ENCODE measurements around the gene DPP8.

The DPP8 gene

DNA sequence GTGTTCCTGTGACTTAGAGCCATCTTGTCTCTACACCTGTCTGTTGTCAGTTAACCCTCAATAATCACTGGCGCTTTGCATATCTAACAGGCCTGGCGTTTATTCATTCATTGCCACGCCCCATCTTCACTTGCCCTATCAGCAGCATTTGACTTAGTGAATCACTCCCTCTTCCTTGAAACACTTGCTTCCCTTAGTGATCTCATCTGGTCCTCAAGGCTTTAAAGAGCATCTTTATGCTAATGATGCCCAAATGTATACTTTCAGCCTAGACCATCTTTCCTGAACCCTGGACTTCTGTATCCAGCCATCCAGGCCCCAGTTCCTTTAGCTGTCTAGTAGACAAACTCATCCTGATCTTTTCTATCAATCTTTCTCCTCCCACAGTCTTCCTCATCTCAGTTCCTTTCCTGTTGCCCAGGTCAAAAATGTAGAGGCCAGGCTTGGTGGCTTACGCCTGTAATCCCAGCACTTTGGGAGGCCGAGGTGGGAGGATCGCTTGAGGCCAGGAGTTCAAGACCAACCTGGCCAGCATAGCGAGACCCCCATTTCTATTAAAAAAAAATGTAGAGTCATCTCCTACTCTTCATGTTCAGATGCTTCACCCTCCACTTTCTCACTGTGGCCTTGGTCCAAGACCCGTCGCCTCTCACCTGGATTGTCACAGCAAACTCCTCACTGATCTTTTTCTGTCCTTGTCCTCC is 93.4 kb downstream of the DPP8 start:
- no peak for DNase-seq

DNA sequence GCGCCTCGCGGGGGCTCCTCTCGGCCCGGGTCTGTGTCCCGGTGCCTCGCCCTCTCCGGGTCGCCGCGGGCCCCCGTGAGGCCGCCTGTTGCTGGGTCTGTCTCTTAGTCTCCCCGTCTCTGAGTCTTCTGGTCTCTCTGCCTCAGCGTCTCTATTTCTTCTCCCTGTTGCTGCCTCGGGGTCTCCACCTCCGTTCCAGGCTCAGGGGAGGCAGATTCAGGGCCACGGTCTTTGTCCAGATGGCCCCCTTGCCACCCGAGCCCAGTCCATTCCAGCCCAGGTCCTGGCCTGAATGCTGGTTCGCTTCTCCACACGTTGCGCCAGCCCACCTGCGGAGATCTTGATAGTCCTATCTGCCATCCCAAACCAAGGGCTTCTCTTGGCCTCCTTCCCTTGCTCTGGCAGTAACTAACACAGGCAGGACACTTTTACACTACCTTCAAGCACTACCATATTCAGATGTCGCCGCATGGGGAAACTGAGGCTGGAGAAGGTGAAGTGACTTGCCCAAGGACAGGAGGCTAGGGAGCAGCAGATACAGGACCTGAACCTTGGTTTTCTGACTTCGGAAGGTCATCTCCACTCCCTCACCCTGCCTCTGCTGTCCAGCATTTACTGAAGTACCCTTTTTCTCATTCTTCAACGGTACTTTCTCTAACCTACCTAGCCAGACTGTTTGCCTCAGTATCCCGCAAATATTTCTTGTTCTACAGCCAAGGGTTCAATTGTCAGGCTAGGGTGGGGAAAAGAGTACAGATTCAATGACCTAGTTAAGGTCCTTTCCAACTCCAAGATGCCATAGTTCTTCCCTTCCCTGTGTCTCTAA is 94.1 kb downstream of the DPP8 start:
- no peak for DNase-seq

DNA sequence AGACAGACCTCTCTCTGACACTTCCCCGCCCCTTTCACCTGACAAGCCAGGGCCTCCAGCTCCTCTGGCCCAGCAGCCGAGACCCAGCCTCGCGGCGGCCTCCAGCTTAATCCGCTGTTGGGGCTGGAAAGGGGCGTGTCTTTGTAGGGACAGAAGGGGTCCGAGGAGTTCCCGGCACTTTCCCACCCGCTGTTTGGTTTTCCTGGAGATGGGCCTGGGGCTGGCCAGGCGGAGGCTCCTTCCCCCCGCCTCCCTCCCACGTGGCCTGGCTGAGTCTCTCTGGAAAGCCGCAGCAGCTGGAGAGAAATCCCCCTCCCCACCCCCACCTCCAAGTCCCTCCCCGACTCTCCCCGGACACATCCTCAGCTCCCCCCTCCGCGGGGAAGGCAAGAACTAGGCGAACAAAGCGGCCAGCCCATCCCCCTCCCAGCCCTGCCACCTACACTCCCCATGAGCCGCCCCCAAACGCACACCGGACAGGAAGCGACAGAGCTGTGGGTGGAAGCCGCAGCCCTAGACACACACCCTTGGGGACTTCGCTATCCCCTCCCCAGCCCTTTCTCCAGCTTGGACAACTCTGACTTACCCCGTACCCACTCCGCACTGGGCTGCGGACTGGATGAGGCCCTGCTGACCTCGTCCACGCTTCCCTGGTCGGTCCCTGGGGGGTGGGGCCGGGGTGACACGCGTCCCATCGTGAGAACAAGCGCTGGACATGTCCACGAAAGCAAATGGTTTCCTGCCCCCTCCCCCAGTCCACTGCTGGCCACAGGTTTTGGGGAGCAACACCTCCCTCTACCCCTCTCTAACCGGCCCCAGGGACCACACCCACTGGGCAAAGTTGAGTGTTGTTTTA is 95.9 kb downstream of the DPP8 start:
- no peak for DNase-seq

DNA sequence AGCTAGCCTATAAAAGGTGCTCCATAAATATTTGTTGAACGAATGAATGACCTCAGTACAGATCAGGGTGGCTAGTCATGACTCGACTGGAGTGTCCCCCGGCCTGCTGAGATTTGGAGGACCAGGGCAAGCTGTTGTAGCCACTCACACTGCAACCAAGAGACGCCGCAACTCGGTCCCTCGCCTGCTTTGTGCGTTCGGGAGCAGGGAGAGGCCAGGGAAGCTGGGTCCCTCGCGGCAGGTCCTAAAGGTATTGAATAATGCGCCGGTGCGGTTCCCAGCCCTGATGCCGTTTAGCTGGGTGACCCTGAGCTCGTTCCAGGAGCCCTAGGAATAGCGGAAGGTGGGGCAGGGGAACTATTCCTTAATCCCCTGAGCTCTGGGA is 96.5 kb downstream of the DPP8 start:
- DNase-seq = no peak

DNA sequence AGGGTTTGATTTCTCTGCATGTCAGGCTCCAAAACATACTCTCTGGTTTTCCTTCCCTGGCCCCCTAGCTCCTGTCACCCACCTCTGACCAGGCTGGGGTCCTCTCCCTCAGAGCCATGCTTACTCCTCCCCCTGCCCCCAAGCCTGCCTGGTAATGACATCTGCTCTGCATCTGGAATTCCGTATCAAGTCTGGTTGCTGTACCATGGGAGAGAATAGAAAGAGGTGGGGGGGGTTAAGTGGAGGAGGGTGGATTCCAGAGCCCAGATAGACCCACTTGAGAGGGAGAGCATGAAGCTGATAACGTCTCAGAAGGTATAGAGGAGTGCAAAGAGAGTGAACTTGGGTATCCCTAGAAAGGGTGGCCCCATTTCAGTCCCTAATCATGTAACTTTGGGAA is 98.9 kb downstream of the DPP8 start:
- no peak for DNase-seq

DNA sequence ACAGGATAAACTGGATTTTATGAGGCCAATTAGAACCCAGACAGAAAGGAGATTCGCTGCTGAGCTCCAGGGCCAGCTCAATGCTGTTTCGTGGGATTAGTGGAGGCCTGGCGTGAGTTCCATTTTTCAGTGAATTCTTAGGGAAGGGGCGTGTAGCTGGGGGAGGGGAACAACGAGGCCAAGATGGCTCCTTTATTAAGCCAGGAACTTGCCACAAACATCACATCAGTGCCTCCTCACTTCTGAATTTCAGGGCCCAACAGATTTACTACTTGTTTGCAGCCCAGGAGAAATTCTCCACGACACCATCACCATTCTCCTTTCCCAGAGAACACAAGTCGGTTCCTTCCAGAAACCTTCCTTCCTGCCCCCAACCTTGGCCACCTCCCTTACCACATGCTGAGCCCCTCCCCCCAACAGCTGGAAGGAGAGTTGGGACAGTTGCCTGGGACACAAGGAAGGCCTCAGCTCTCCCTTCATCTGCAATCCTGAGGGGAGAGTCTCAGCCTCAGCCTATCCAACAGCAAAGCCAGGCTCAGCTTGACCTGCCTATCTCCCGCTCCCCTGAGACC is 100.6 kb downstream of the DPP8 start:
- DNase-seq = no peak

DNA sequence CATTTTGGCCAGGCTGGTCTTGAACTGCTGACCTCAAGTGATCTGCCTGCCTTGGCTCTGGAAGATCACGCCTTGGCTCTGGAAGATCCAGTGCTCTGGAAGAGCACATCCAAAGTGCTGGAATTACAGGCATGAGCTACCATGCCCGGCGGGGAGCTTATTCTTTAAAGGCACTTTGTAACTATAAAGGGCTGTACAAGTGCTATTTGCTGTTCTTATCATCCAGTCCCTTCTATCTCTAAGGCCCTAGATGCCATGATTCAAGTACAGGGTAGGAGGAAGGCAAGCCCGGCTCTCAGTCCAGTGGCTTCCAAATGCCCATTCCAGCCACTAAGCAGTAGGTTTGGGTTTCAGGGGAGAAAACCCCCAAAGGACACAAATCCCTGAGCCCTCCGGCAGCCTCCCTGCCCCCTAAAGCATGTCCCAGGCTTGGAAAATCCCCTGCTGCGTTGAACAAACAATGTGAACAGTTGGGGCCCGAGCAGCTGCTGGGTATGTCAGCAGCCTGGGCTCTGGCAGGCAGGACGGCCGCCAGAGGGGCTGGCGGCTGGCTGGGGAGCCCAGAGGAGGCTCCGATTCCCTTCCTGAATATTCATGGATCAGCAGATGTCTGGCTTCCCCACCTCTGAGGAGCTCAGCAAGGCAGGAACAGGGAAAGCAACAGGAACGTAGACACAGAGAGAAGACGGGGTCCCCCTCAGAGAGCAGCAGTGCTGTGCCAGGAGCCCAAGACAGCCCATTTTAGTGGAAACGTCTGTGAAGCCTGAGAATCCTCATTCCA is 102.5 kb downstream of the DPP8 start:
- DNase-seq = no peak

DNA sequence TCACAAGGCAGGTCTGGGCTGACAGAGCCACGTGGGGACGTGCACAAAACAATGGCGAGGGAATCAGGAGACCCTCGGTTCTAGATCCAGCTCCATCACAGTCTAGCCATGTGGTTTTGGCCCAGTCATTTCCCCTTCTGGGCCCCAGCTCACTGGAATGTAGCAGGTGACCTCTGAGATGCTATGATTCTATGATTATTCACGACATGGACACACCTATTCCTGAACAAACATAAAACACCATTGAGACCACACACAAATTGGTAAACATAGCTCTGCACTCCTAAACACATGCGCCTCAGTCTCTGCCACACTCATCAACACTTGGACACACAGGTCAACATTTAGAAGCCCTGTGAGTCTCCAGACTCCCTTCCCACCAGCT is 103.7 kb downstream of the DPP8 start:
- no peak for DNase-seq

DNA sequence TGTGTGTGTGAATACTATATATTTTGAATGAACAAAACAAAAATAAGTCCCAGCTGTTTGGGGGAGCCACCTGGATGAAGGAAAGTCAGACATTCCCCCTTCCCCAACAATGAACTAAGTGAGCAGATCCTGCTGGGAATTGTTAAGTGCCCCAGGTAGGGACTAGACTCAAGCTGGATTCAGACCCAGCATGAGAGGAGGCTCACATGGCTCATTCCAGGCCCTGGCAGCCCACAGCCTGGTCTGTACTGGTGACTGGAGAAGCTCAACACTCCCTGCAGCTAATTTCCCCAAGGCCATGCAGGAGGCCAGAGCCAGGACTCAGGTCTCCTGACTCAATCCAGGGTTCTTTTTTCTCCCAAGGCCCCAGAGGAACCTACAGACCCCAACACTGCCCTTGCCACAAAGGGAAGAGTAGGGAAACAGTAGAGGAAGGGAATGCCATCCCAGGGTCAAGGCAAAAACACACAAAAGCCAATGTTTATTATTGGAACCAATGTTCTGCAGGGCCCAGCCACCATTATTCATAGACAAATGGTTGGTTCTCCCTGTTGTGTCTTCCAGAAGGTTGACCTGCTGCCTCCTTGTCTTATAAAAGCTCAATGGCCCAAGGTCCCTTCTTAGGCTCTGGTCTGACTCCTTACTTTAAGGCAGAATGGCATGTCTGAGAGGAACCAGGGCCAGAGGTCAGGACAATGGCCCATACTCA is 104.3 kb downstream of the DPP8 start:
- DNase-seq = no peak

DNA sequence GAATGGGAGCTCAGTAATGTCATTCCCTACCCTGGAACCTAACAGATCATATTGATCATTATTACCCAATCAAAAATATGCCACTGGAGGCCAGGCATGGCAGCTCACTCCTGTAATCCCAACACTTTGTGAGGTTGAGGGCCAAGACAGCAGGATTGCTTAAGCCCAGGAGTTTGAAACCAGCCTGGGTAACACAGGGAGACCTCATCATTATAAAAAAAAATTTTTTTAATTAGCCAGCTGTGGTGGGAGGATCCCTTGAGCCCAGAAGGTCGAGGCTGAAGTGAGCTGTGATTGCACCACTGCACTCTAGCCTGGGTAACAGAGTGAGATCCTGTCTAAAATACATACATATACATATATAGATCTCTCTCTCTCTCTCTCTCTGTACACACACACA is 104.9 kb downstream of the DPP8 start:
- DNase-seq = no peak

DNA sequence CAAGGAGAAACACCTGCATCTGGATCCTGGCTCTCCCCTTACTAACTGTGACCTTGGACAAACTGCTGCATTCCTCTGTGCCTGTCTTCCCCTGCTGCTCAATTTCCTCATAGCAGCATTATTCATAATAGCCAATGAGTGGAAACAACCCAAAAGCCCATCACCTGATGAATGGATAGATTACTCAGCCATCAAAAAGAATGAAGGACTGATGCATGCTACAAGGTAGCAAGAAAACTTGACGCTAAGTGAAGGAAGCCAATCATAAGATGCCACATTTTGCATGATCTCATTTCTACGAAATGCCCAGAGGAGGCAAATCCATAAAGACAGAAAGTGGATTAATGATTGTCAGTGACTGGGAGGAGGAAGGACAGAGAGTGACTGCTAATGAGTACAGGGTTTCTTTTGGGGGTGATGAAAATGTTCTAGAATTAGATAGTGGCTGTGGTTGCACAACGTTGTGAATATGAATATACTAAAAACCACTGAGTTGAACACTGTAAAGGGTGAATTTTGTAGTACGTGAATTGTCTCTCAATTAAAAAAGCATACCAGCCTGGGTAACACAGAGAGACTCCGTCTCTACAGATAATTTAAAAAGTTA is 105.9 kb downstream of the DPP8 start:
- DNase-seq = no peak

DNA sequence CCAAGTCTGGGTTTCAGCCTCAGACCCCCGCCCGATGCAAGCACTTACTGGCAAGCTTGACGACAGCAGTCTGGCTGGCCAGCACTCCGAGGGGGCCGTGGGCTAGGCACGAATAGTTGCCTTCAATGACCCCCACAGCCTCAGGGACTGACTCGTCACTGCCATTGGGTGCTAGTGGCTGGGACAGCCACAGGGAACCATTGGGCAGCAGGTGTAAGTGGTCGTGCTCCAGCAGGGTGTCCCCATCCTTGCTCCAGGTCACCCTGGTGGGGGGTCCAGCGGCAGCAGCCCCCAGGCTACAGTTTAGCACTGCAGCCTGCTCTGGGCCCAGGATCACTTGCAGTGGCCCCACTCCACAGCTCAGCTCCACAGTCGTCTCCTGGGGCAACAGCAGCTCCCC is 106.5 kb downstream of the DPP8 start:
- DNase-seq = no peak

DNA sequence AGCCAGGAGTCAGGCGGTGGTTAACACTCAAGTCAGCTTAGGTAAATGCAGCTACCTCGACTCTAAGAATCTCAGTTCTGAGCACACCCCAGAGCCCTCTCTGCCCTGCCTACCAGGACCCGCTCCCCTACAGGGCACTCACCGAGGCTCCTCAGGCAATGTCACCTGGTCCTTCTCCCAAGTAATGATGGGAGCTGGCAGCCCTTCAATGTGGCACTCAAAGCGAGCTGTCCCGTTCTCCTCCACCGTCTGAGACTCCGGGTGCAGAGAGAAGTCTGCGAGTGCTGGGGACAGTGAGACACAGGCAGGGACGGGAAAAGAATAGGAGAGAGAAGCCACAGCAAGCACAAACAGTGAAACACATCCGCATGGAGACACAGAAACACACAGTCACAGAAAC is 107.5 kb downstream of the DPP8 start:
- no peak for DNase-seq

DNA sequence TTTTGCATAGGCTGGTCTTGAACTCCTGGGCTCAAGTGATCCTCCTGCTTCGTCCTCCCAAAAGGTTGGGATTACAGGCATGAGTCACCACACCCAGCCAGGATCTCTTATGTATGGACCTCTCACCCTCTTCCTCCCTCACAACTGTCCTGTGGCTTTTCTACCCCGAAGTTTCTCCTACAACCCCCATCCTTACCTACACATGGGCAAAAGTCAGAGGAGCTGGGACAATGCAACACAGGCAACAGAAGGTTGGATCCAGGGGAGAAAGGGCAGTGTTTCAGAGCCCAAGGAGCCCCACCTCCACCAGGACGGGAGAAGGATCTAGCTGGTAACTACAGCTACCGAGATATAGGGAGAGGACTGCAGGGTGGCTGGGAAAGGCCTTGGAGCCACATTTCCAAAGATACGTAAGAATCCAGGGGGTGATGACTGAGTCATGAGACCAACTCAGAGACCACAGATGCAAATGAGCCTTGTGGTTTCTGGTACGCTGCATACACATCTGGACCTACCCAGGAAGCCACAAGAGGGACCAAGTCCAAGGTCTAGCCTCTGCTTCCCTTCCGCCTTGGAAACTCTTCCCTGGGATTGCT is 108.4 kb downstream of the DPP8 start:
- no peak for DNase-seq

DNA sequence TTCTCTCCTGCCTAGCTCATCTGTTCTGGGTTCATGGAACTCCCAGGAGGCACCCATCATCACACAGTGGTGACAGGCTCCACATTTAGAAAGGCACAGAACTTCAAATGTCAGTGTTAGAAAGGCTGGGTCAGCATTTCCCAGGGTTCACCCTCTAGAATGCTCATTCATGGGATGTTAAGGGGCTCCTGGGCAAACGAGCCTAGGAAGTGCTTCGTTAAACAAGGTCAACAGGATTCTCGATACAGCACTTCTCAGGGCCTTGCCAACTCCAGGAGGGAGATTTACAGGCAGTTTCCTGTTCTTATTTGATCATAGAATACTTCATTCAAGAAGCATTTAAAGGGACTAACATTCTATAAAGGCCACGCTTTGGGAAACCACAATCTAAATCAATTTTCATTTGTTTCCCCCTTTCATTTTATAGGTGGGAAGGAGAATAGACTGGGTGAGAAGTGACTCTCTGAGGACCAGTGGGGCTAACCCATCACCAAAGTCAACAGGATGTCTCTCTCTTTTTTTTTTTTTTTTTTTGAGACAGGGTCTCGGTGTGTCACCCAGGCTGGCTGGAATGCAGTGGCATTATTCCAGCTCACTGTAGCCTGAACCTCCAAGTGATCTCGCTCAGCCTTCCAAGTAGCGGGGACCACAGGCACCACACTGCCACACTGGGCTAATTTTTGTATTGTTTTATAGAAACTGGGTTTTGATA is 109.0 kb downstream of the DPP8 start:
- DNase-seq = no peak

DNA sequence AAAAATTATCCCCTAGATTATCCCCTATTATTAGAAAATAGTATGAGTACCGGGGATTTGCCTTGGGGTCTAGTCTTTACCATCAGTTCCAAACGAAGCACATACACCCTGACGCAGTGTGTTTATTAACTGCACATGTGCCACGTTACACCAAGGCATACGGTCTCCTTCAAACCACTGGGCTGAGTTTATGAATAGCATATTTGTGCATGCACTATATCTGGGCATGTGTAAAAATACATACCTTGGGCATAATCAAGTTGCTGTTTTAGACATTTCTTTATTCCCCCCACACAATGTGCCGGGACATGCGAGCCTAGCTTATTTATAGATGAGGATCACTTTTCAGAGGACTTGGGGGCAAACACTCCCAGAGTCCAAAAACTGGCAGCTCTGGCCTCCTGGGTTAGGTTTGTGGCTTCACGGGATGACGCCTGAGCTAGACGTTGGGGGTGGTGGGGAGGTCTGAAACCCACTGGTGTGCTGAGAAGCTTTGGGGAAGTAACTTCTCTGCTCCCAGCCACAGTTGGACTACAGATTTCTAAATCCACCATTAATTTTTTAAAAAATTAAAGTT is 111.0 kb downstream of the DPP8 start:
- no peak for DNase-seq

DNA sequence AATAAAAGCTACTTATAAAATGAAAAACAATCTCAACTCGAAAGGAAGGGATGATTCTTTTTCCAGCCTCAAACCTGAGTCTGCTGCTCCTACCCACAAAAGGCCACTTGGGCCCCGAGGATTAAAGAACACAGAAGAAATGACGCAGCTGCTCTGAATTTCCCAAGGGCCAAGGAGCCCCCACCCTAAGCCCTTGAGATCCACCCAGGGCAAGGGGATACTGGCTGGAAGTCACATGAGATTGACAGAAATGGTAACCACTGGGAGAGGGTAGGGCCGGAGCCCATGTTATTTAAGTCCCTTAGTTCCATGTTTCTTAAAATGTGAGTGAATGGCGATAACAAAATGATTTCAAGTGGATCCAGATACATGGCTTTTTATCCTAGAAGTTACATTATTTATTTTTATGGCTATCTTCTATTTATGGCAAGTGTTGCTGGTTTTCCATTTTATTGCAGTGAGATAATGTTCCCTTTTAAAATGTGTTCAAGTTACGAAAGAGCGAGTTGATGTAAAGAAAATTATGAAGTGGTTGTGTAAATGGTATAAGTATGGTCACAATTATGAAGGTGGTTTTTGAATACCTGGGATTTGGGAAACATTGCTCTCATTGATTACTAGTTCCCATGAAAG is 111.6 kb downstream of the DPP8 start:
- DNase-seq = no peak

DNA sequence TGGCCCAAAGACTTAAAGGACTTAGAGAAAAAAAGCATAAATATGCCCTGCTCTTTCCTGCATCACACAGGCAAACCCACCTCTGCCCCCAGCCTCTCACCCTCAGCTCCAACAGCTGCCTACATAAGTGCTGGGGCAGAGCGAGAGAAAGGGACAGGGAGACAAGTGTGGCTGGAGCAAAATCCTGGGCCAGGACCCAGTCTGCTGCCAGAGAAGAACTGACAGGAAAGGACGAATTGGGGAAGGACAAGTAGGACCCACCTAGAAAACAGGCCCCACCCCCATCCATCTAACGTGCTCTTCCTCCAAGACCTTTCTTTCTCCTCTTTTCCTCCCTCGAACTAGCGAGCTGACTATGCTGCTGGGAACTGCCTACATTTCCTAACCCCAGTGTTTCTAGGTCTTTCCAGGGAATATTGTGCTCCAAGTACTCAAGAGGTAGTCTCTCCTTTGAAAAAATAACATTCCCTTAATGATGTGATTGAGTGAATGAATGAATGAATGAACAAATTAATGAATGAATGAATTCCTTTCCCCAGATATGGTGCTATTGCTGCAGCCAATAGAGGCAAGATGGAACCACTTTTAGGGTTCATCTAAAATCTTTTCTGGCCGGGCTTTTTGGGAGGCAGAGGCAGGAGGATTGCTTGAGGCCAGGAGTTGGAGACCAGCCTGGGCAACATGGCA is 113.2 kb downstream of the DPP8 start:
- DNase-seq = no peak

DNA sequence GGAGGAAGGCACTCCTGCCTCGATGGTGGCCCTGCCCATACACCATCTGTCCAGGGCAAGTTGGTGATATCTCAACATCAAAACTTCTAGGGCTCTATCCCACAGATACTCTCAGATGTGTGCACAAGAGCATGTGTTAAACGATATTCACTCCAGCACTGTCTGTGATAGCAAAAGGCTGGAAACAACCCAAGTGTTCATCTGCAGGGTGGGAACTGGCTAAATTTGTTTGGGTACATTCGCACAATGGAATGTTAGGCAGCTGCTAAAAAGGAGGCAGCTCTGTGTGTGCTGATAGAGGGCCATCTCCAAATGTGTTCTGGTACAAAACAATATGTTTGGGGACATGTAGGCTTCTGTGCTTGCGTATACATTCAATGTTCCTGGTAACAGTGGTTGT is 114.5 kb downstream of the DPP8 start:
- no peak for DNase-seq
